Right ventricle myocardium superior (tissue), 1 donor: ENCODE measurements around the gene CACNA1S. TPM values are rescaled to one million over a fixed set of nuclear protein-coding genes. Genes with fewer than 3 reads are reported as not detected.

ENCODE experiments used
- ATAC-seq: fragments of 200-7000 bp; cut with Tn5 transposase; one replicate; pipeline ENCODE4 v1.9.1; 2020; ENCODE audit warnings: mild to moderate bottlenecking; ENCODE audit not compliant: poor library complexity
- DNase-seq: peaks from one replicate; pipeline ENCODE4 v3.0.0-alpha.2; 2020
- intact Hi-C: fragments of 100-400 bp; cut with DNase I; formaldehyde crosslinking; loops from one replicate; pipeline ENCODE4 v1.11.2; 2022
- total RNA-seq: library from RNA; stranded (reverse); fragmentation: NEBNext Ultra II Directional; extraction: Animal tissue kit (Norgen Biotek cat#: 25700); gene quantifications from one replicate; pipeline ENCODE4 v1.2.1, GENCODE V29; 2021
- donor health status: DM: no; HTN: yes; CAD: no; lungs with severe emphysema.

Gene CACNA1S
- total RNA-seq, 1 donor from 2014 or later: not detected

- intact Hi-C loops: no loop called here
- ATAC-seq (no peak), DNase-seq (no peak)
Observed at GRCh38 chr1:201103666-201104065, 8.6 kb downstream of the CACNA1S start.

- ATAC-seq: no peak
- intact Hi-C loops: no loop called here
- no peak for DNase-seq
Observed at GRCh38 chr1:201100169-201100930, 11.9 kb downstream of the CACNA1S start.

- ATAC-seq (no peak), DNase-seq (no peak)
- intact Hi-C loops: no loop called here
Observed at GRCh38 chr1:201098992-201099677, 13.1 kb downstream of the CACNA1S start.

GRCh38 chr1:201096977-201097856 lies 15.0 kb downstream of the CACNA1S start:
- ATAC-seq (no peak), DNase-seq (no peak)
- intact Hi-C loops: no loop called here

- intact Hi-C loops: no loop called here
- ATAC-seq (no peak), DNase-seq (no peak)
Observed at GRCh38 chr1:201096041-201096461, 16.2 kb downstream of the CACNA1S start.

- DNase-seq (no peak), ATAC-seq (no peak)
- intact Hi-C loops: no loop called here
Observed at GRCh38 chr1:201095581-201095980, 16.6 kb downstream of the CACNA1S start.

GRCh38 chr1:201094832-201095231 lies 17.4 kb downstream of the CACNA1S start:
- DNase-seq (no peak), ATAC-seq (no peak)
- intact Hi-C loops: no loop called here

- ATAC-seq: no peak
- DNase-seq: no peak
- intact Hi-C loops: no loop called here
Observed at GRCh38 chr1:201093962-201094361, 18.3 kb downstream of the CACNA1S start.

- intact Hi-C loops: no loop called here
- ATAC-seq (no peak), DNase-seq (no peak)
Observed at GRCh38 chr1:201093561-201093960, 18.7 kb downstream of the CACNA1S start.

- ATAC-seq (no peak), DNase-seq (no peak)
- intact Hi-C loops: no loop called here
Observed at GRCh38 chr1:201092738-201093137, 19.5 kb downstream of the CACNA1S start.

- intact Hi-C loops: no loop called here
- peak; percentile 29 for DNase-seq
- no peak for ATAC-seq
Observed at GRCh38 chr1:201091256-201091655, 21.0 kb downstream of the CACNA1S start.

- DNase-seq (no peak), ATAC-seq (no peak)
- intact Hi-C loops: no loop called here
Observed at GRCh38 chr1:201090541-201090940, 21.7 kb downstream of the CACNA1S start.

- DNase-seq (peak; percentile 2), ATAC-seq (no peak)
- intact Hi-C loops: no loop called here
Observed at GRCh38 chr1:201089596-201089995, 22.6 kb downstream of the CACNA1S start.

GRCh38 chr1:201088901-201089525 lies 23.2 kb downstream of the CACNA1S start:
- ATAC-seq (no peak), DNase-seq (peak; percentile 14)
- intact Hi-C loops: no loop called here

- ATAC-seq: no peak
- DNase-seq: no peak
- intact Hi-C loops: no loop called here
Observed at GRCh38 chr1:201088395-201088794, 23.8 kb downstream of the CACNA1S start.

GRCh38 chr1:201085902-201086735 lies 26.1 kb downstream of the CACNA1S start:
- ATAC-seq (peak; percentile 81), DNase-seq (peak; percentile 67)
- intact Hi-C loops: no loop called here

- no peak for ATAC-seq
- intact Hi-C loops: no loop called here
Observed at GRCh38 chr1:201084295-201084694, 27.9 kb downstream of the CACNA1S start.

GRCh38 chr1:201083741-201084140 lies 28.5 kb downstream of the CACNA1S start:
- intact Hi-C loops: no loop called here
- ATAC-seq (no peak), DNase-seq (no peak)

More at GRCh38 chr1:201084295-201084694, 27.9 kb downstream of the CACNA1S start:
- DNase-seq: no peak
